GM12801 (cell line): Measurements from ENCODE around the gene TNNT3.

Experiments
- TF ChIP-seq, protein P1 (sequence below): IDR thresholded peaks from one replicate; pipeline ENCODE4 v1.5.1; 2011; ENCODE audit warnings: control low read depth; ENCODE audit not compliant: insufficient read length; ENCODE audit errors: extremely low read depth

The TNNT3 gene

DNA sequence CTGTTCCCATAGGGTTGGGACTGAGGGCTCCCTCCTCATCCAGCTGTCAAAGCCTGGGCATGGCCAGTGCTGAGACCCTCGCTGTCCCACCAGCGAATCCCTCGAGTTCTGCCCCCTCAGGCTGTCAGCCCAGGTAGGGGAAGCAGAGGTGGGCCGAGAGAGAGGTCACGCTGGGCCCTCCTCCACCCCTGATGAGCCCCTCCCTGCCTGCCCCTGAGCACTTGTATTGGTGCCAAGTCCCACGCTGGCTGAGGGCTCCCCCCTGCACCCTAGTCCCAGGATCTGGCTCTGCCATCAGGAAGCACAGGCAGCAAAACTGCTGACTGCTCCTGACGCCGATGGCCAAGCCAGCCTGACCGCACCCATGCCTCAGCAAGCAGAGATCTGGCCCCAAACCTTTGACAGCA, 31.2 kb upstream of the TNNT3 start:
- TF ChIP-seq, protein P1, sequence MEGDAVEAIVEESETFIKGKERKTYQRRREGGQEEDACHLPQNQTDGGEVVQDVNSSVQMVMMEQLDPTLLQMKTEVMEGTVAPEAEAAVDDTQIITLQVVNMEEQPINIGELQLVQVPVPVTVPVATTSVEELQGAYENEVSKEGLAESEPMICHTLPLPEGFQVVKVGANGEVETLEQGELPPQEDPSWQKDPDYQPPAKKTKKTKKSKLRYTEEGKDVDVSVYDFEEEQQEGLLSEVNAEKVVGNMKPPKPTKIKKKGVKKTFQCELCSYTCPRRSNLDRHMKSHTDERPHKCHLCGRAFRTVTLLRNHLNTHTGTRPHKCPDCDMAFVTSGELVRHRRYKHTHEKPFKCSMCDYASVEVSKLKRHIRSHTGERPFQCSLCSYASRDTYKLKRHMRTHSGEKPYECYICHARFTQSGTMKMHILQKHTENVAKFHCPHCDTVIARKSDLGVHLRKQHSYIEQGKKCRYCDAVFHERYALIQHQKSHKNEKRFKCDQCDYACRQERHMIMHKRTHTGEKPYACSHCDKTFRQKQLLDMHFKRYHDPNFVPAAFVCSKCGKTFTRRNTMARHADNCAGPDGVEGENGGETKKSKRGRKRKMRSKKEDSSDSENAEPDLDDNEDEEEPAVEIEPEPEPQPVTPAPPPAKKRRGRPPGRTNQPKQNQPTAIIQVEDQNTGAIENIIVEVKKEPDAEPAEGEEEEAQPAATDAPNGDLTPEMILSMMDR: no peak

DNA sequence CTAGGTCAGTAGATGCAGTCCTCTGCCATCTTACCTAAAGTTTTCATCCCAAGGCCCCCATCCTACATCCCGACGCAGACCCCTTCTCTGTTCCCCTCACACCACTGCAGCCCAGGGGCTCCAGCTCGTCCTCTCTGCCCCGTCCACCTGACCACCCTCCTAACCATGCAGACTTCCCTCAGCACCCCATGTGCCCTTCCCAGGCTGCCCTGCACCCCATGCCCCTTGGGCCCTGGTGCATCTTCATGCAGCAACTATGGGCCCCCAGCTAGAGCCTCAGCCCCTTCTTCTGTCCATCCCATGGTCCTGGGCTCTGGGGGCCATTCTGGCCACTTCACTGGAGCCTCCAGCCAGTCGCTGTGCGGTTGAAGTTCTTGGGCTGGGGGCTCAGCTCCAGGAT, 30.7 kb upstream of the TNNT3 start:
- TF ChIP-seq, protein P1: no peak

DNA sequence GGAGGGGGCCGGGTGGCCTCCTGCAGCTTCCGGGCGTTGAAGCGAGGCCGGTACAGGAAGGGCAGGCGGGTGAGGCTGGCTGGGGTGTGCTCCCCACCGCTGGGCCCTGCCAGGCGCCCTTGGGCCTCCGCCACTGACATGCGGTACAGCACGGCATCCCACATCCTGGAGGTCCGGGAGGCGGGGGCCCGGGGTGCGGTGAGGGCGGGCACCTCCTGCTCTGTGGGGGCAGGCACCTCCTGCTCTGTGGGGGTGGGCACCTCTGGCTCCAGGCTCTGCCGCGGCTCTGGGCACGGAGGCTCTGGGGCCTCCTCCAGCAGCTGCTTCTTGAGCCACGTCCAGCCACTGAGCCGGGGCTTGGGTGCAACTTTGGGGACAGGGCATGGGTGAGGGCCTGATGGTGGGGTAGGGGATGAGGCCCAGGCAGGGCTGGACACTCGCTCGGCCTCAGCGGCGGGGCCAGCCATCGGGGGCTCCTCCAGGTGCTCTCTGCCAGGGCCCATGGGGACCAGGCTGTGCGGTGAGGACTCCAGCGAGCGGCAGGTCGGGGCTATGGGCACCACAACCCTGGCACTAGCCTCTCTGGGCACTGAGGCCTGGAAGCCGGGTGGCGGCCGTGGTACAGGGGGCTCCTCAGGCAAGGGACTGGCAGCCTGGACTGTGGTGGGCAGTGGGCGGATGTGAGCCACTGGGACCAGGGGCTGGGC, 30.1 kb upstream of the TNNT3 start:
- TF ChIP-seq, protein P1: no peak

DNA sequence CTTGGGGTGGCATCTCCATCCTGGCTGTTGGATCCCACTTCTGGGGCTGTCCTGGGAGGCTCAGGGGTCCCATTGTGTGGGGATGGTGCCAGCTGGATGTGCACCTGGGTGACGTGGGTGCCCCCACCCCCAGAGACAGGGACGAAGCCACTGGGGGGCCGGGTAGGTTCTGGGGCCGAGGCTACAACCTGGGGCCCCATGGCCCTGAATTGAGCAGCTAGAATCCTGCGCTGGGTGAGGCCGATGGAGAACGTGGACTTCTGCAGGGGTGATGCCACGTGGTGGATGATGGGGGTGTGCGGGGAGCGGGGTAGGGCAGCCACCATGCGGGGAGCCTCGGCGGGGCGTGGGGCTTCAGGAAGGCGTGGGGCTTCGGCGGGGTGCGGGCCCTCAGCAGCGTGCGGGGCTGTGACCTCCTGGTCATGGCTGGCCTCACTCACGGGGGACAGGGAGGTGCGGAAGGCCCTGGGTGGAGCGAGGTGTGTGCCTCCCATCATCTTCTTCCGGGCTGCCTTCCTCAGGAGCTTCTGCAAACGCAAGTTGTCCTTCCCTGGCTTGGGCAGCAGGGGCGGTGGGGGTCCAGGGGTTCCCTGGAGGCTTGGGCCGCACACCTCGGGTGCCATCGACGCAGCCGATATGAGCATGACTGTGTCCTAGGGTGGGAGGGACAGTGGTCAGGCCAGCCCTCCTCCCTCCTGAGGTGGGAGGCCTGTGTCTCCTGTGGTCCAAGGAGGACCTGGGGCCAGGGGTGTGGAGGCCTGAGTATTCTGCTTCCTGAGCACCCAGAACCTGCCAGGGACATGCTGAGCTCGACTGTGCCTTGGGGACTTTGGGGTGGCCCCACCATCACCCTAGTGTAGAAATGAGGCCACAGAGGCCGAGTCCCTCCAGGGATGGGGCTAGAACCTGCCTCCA, 29.3 kb upstream of the TNNT3 start:
- TF ChIP-seq, protein P1: no peak

DNA sequence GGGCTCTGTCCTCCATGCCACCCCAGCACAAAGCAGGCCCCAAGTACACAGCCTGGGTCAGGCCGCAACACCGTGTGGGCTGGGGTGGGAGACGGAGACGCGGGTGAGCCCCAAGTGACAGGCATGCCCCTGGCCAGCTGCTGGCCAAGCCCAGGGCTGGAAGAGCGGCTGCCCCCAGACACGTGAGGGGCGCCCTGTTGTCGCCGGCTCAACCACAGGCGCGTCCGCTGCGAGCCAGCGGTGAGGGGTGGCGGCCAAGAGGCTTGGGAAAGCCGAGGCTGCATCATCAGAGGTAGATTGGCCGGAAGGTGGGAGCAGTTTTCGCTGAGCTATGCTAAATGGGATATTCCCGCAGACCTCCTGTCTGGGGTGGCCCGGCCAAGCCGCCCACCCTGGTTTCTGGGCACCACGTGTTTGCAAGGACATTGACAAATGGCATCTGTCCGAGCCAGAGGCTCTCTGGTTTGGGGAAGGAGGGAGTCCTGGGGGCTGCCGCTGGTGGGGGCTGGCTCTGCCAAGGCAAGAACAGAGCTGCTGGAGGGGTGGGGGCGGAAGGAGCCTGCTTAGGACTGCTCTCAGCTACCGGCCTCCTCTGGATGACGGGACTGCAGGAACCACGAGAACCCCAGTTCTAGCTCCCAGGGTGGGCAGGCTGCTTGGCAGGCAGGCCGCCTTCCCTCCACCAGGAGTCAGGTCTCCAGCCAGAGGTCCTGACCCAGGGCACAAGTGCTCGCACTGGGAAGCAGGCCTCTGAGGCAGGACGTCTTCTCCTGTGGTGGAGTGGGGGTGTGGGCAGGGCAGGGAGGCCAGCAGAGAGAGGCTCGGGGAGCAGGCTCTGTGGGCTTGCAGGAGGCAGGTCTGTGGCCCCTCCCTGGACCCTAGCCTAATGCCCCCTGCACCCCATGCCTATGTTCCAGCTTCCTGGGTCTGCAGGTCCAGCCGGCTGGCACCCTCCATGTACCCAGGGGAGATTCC, 28.4 kb upstream of the TNNT3 start:
- TF ChIP-seq, protein P1: no peak

DNA sequence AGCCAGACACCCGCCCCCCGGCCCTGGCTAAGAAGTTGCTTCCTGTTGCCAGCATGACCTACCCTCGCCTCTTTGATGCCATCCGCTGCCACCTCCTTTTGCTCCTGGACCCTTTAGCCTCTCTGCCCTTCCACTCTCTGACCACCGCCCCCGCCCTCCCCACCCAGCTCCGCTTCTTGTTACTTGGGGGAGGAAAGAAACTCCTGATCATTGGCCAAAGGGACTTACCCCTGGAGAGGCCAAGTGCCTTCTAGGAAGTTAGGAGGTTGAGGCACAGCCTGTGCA, 27.7 kb upstream of the TNNT3 start, which contains the start of gene PRR33:
TSS of gene PRR33 (minus strand) at position 65 of the 285 bp plus-strand sequence. CDS start 1,311 bp downstream, outside the sequence.
- TF ChIP-seq, protein P1: no peak
